Ammon's horn (tissue), 1 donor: Measurements from ENCODE around the gene PPARG.
A peak's percentile ranks its signal among the peaks of the same experiment; 100 is the strongest.
"Not testable (repeated sequence)": the region's sequence is repeated elsewhere in the genome, so short reads cannot be mapped to it uniquely, and the experiment has no call there.

Source experiments
- DNase-seq: peaks from one replicate; pipeline ENCODE4 v3.0.0-alpha.2; 2016; ENCODE audit warnings: low spot score

The PPARG gene

DNA sequence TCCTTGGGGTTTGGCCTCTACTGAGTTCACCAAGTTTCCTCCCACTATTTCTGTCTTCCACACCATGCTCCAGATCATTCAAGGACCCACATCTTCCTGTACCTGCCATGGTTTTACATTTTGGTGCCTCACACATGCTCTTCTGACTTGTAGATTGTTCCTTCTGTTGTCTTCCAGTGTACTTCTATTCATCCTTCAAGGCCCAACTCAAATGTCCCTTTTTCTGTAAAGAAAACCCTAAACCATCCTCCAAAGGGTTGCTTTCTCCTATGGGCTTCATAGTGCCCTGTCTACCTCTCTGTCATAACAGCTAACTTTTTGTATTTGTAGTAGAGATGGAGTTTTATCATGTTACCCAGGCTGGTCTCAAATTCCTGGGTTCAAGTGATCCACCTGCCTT lies 175.3 kb downstream of the PPARG start:
- no peak for DNase-seq

GRCh38 chr3:12465151-12465835 lies 176.4 kb downstream of the PPARG start:
- DNase-seq: no peak

DNA sequence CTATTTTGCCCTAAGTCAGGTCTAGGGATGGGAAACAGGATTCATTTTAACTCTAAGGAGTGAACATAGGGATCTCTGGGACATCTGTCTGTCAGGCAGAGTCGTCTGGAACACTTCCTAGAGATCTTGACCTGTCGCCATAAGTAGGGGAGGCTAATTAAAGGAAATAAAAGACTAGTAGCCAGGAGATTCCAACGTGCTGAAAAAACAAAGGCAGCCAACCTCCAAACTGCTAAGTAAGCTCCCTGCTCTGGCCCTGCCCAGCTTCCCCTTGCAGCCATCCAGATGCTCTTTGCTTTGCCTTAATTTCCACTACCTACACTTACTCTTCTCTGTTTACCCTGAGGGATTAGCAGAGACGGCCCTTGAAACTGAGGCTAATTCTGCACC lies 177.0 kb downstream of the PPARG start:
- DNase-seq: no peak

GRCh38 chr3:12467746-12468145 lies 178.9 kb downstream of the PPARG start:
- DNase-seq: no peak

GRCh38 chr3:12468276-12468675 lies 179.4 kb downstream of the PPARG start:
- no peak for DNase-seq

- DNase-seq: no peak
Observed at GRCh38 chr3:12468757-12469156, 179.9 kb downstream of the PPARG start.

DNA sequence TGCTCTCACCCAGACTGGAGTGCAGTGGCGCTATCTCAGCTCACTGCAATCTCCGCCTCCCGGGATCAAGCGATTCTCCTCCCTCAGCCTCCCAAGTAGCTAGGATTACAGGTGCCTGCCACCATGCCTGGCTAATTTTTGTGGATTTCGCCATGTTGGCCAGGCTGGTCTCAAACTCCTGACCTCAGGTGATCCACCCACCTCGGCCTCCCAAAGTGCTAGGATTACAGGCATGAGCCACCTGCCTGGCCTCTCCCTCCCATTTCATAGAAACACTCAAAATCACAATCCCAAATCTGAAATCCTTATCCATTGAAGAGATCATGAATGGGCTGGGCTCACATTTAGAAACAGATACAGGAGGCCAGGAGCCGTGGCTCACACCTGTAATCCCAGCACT lies 180.4 kb downstream of the PPARG start:
- not testable (repeated sequence) for DNase-seq

DNA sequence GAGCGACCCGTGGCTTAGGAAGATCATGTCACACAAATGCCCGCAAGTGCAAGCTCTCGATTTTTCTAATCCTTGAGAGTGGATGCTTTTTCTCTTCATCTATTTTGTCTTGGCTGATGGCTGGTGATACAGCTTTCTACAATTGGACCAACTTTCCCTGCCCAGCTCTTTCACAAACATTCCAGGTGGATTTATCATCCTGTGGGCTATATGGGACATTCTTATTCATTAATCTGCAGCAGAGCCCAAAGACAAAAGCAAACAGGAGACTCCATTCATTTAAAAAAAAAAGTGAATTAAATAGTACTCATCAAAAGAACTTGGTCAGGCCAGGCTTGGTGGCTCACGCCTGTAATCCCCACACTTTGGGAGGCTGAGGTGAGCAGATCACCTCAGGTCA lies 181.2 kb downstream of the PPARG start:
- no peak for DNase-seq

DNA sequence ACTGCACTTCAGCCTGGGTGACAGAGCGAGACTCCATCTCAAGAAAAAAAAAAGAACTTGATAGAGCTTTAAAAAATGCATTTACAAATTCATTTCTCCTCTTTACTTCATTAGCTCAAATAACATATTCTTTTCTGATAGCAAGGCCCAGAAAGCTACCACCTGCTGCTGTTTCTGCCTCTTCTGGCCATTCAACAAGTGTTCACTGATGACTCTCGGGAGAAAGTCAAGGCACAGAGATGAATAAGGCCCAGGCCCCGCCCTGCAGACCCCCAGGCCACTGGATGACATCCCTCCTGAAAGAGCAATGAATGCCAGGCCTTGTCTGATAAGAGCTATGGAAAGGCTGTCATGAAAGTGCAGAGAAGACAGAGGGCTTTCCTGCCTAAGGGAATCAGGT lies 181.8 kb downstream of the PPARG start:
- no peak for DNase-seq

- no peak for DNase-seq
Observed at GRCh38 chr3:12471241-12471640, 182.4 kb downstream of the PPARG start.

DNA sequence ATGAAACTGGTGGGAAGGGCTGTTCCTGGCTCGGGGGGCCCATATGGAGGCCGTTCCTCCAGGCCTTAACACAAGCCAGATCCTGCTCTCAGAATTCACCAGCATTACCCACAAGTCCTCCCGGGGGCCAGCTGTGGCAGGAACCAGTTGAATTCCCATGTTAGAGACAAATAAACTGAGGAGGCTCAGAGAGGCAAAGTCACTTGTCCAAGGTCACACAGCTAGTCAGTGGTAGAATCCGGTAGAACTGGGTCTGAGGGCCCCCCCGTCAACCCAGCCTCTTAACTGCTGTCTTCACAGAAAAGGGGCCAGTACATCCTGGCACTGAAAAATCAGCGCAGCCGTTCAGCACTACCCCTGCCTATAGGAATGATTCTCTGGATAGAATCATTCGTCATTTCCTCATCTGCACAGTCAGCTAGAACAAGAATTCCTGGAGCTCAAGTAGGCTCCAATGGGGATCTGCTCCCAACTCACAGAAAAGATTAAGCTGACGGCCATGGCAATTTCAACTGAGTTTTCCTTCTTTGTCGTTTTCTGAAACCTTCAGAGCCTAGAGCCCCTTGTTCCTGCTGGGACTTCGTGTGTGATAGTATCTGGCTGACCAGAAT lies 183.2 kb downstream of the PPARG start:
- DNase-seq: no peak

DNA sequence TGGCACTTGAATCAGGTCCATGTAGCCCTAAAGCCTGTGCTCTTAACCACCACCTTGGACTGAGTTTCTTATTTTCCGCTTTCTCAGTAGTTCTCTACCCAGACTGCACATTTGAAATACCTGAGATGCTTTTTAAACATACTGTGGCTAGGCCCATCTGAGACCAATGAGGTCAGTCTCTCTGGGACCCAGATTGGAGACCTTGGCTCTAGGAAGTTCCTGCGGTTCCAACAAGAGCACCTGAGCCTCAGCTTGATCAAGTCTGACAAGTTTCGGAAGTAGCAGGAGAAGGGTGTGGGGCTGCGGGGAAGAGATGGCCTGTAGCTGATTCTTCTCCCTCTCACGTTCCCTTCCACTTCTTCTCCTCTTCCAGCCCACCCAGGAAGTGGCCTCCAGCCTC lies 183.9 kb downstream of the PPARG start:
- DNase-seq: no peak

DNA sequence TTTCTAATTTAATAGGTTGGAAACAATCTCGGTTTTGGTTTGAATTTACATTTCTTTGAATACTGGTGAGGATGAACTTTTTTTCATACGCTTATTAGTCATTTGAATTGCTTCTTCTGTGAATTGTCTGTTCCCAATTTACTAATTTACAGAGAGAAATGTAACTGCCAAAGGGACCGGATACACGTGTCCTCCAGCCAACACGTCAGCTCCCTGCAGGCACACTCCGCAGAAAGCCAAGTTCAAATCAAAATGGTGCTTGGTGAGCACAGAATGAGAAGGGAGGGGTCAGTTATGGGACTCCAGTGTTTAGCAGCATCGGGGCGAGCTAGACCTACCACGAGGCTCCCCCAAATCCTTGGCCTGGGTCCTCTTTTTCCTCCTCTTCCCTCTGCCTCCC lies 184.6 kb downstream of the PPARG start:
- DNase-seq: no peak

DNA sequence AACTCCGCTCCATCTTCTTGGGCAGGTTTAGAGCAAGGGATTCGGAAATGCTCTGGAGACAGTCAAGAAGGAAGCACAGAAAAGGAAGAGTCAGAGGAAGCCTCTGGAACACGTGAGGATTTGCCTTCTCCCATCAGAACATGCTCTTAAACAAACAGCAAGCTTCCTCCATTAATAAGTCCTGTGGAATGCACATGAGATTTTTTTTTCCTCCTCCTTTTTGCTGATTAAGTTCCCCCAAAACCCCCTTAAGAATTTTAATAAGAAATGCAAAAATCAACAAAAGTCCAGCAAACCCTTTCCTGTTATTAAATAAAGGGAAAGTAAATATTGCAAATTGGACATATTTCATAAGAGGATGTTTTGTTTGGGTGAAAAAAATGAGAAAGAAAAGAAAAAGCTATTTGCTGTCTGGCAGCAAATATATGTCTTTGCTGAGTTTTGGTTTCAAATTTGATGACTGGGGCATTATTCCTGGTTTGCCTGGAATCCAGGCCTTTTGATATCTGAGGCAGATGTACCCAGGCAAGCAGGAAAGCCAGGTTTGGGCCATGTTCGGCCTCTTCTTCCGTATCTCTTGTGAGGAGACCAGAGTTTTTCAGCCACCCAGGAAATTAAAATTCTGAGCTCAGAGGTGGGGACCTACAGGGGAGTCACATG lies 187.5 kb downstream of the PPARG start:
- DNase-seq: no peak

- DNase-seq: no peak
Observed at GRCh38 chr3:12477256-12477655, 188.4 kb downstream of the PPARG start.

- no peak for DNase-seq
Observed at GRCh38 chr3:12478326-12478725, 189.5 kb downstream of the PPARG start.

GRCh38 chr3:12479198-12479597 lies 190.3 kb downstream of the PPARG start:
- not testable (repeated sequence) for DNase-seq

DNA sequence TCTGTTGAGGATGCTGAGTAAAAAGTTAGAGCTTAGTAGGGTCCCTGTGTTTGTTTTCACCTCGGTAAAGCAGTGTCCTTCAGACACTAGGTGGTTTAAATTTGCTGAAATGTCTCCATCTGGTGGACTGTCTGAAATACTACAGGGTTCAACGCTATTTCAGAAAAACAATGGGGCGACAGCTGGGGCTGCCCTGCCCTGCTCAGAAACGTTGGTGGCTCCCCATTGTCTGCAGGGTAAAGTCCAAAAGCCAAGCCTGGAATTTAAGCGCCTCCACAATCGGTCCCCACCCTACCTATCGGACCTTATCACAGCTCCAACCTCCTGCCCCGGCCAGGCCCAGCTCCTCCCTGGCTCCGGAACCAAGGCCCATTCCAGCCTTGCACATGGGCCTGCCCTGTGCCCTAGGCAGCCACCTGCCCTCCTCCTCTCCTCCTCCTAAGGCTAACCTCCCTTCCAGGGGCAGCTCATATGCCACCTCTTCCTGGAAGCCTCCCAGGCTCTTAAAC lies 191.1 kb downstream of the PPARG start:
- peak; percentile 63 for DNase-seq

- peak; percentile 43 for DNase-seq
Observed at GRCh38 chr3:12483410-12483809, 194.5 kb downstream of the PPARG start.

- DNase-seq: no peak
Observed at GRCh38 chr3:12483872-12484197, 195.0 kb downstream of the PPARG start.
